Spleen (tissue), 11 donors: Measurements from ENCODE around the gene SYT3. TPM values are rescaled to one million over a fixed set of nuclear protein-coding genes. Genes with fewer than 3 reads are reported as not detected.
"Not testable (repeated sequence)": the region's sequence is repeated elsewhere in the genome, so short reads cannot be mapped to it uniquely, and the experiment has no call there.

Experiments used
- DNase-seq: peaks from one replicate; pipeline ENCODE4 v3.0.0-alpha.2; 2020
- H3K27ac ChIP-seq, 8 donors: fragments of 200-600 bp; sonication (generic) in 7 of 8; 1 replicate in 4 of 8; 2 replicates in 4 of 8; pipeline versions ENCODE4 v1.5.0 to v1.8.0; 2016 to 2021; ENCODE audit warnings: inconsistent platforms in 4 of 8, mild to moderate bottlenecking in 4 of 8, moderate library complexity in 1 of 8
- H3K27me3 ChIP-seq, 7 donors: fragments of 200-600 bp; sonication (generic) in 6 of 7; replicated peaks in 1 of 7; 1 replicate in 4 of 7; 2 replicates in 3 of 7; pipeline versions ENCODE4 v1.5.0 to v1.8.0; 2016 to 2021; ENCODE audit warnings: inconsistent platforms in 3 of 7, mild to moderate bottlenecking in 1 of 7
- H3K36me3 ChIP-seq, 6 donors: fragments of 200-600 bp; sonication (generic) in 5 of 6; 1 replicate in 4 of 6; 2 replicates in 2 of 6; pipeline versions ENCODE4 v1.5.0 to v1.8.0; 2016 to 2021; ENCODE audit warnings: inconsistent platforms in 2 of 6
- H3K4me1 ChIP-seq, 6 donors: fragments of 200-600 bp; sonication (generic) in 5 of 6; 1 replicate in 3 of 6; 2 replicates in 3 of 6; pipeline versions ENCODE4 v1.5.0 to v1.8.0; 2016 to 2021; ENCODE audit warnings: inconsistent platforms in 3 of 6
- H3K4me3 ChIP-seq, 8 donors: fragments of 200-600 bp; sonication (generic) in 7 of 8; 1 replicate in 4 of 8; 2 replicates in 4 of 8; pipeline versions ENCODE4 v1.5.0 to v1.8.0; 2016 to 2021; ENCODE audit warnings: inconsistent platforms in 4 of 8, mild to moderate bottlenecking in 4 of 8, moderate library complexity in 2 of 8
- H3K9me3 ChIP-seq, 8 donors: fragments of 200-600 bp; sonication (generic) in 7 of 8; 1 replicate in 4 of 8; 2 replicates in 4 of 8; pipeline versions ENCODE4 v1.5.0 to v1.8.0; 2016 to 2021; ENCODE audit warnings: inconsistent platforms in 4 of 8
- POLR2A ChIP-seq, 3 donors: fragments of 450-650 bp; IDR thresholded peaks; one replicate each; pipeline ENCODE4 v1.5.1; 2017; ENCODE audit warnings: antibody characterized with exemption in 3 of 3, mild to moderate bottlenecking in 1 of 3
- POLR2AphosphoS5 ChIP-seq, 3 donors: sonication (generic); formaldehyde crosslinking; IDR thresholded peaks; one replicate each; pipeline ENCODE4 v1.5.1; 2017; ENCODE audit warnings: antibody characterized with exemption in 3 of 3
- WGBS, 5 donors: extraction: QIAGEN DNeasy Blood & Tissue Kit in 3 of 5; methylation state at CpG; one replicate each; pipeline versions ENCODE4 v1.1.5 to v1.1.7; 2013 to 2018; 5-methylcytosine and 5-hydroxymethylcytosine counted together
- intact Hi-C: fragments of 100-400 bp; cut with DNase I; formaldehyde crosslinking; loops from one replicate; pipeline ENCODE4 v1.15.0; 2023; ENCODE audit warnings: low total_unique reads
- polyA plus RNA-seq, 3 donors: library from polyadenylated mRNA; stranded (reverse); fragments of 200-250 nt; gene quantifications; one replicate each; pipeline ENCODE4 v1.2.1, GENCODE V29; 2013
- total RNA-seq, 7 donors: library from RNA; depleted of rRNA in 3 of 7; stranded (reverse); fragments of >200 nt in 3 of 7; fragmentation: NEBNext Ultra II Directional in 4 of 7; extraction: Animal tissue kit (Norgen Biotek cat#: 25700) in 4 of 7; gene quantifications; one replicate each; pipeline versions ENCODE4 v1.1.0 to v1.2.1, GENCODE V29; 2016 to 2021
- TF ChIP-seq, protein P1 (sequence below), 11 experiments: fragments of 200-600 bp in 7 of 11; fragments of 450-650 bp in 4 of 11; sonication (generic) in 4 of 11; IDR thresholded peaks in 8 of 11; conservative IDR thresholded peaks in 3 of 11; 1 replicate in 7 of 11; 2 replicates in 4 of 11; pipeline versions ENCODE4 v1.4.0 to v1.8.0; 2016 to 2021; ENCODE audit warnings: antibody characterized with exemption in 11 of 11, inconsistent platforms in 4 of 11, mild to moderate bottlenecking in 1 of 11
- donor health status: healthy with polysubstance abuse.
- donor health status: DM: no; HTN: no; CAD: no; lungs with moderate emphysema.
- donor health status: DM: no; HTN: no; CAD: no.
- donor health status: Bipolar disorder and iron deficiency.
- donor health status: healthy.
- donor health status: DM: no; HTN: no; CAD: no.
- donor health status: DM: yes; HTN: yes; CAD: no.

SYT3 gene
- total and polyA plus RNA-seq, 10 donors, result 0.02 to 0.51 (median 0.24) TPM; not detected in 4

DNA sequence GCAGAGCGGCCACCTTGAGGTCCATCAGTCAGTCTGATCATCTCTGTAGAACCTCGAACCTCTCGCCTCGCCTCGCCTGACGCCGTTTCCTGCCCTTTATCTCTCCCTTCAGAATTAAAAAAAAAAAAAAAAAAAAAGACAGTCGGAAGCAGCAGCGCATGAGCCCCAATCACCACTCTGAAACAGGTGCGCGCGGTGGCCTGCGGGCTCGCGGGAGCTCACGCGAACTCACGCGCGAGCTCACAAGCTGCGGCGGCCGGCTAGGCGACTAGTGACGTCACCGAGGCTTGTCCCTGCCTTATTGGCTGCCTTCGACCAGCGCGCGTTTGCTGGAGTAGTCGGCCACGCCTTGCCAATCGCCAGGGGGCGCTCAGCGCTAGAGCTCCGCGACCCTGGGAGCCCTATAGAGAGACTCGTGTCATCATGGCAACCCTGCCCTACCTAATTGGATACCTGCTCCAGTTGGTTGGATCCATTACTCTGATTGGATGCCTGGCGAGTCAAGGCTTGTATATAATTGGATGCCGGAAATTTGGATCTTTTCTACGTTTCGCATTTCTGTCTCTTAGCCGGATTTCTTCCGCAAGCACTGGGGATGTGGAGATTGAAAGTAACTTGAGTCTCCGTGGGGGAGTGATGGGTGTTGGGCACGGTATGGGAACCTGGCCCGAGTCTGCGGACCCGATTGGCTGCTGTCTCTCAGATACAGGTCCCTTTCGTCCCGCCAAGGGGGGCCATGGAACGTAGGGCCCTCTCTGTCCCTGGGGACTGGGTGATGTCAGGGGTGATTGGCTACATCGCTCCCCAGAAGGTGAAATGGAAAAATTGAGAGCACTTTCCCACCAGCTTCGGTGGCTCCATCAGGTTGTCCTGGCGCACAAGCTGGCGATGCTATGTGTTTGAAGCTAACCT, 31.6 kb downstream of the SYT3 start:
- Histone ChIP-seq H3K9me3 (peaks cover 0 to 11% (median 0%) of the 10 kb centered on the region in 8 donors), H3K36me3 (no peaks in the 10 kb centered on the region), H3K27ac (no peak overlapping the region), H3K4me3 (peak overlapping the region in 1 of 8 donors; percentile 28), H3K27me3 (peaks cover 0 to 57% (median 18%) of the 10 kb centered on the region in 7 donors), H3K4me1 (peaks cover 0 to 13% (median 0%) of the 10 kb centered on the region in 6 donors)
- no peak for TF ChIP-seq POLR2AphosphoS5 (IDR thresholded peaks at IDR 0.05)
- TF ChIP-seq, protein P1, sequence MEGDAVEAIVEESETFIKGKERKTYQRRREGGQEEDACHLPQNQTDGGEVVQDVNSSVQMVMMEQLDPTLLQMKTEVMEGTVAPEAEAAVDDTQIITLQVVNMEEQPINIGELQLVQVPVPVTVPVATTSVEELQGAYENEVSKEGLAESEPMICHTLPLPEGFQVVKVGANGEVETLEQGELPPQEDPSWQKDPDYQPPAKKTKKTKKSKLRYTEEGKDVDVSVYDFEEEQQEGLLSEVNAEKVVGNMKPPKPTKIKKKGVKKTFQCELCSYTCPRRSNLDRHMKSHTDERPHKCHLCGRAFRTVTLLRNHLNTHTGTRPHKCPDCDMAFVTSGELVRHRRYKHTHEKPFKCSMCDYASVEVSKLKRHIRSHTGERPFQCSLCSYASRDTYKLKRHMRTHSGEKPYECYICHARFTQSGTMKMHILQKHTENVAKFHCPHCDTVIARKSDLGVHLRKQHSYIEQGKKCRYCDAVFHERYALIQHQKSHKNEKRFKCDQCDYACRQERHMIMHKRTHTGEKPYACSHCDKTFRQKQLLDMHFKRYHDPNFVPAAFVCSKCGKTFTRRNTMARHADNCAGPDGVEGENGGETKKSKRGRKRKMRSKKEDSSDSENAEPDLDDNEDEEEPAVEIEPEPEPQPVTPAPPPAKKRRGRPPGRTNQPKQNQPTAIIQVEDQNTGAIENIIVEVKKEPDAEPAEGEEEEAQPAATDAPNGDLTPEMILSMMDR (IDR thresholded peaks at IDR 0.05 in 8 of 11, conservative IDR thresholded peaks at IDR 0.05 in 3 of 11), result peak in 5 of 11 experiments; percentile 24 to 59 (median 38)
- no peak for TF ChIP-seq POLR2A (IDR thresholded peaks at IDR 0.05)
- 14 to 20% (median 19%) methylated on average over 52 to 56 of the region's 56 CpGs for WGBS, 5 donors
- DNase-seq, result peak; percentile 84
- intact Hi-C loops, result no loop called here

DNA sequence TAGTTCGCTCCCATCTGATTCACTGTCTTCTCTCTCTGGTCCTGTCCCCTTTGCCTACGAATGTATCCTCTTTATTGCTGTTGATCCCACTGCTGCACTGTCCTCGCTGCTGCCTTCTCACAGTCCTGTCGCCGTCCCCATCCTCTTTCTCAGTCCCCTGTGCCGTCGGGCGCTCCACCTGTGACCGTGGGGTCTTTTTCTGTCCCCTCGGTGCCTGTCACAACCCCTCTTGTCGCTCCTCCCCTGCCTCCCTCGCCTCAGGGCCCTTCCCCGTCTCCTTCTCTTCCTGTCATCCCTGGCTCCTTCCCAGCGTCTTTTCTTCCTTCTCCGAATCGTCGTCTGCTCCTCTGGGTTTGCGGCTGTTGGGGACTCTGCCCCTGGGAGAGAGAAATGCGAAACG, 32.3 kb downstream of the SYT3 start:
- H3K36me3 ChIP-seq, result no peaks in the 10 kb centered on the region
- intact Hi-C loops, result no loop called here
- peaks cover 0 to 13% (median 0%) of the 10 kb centered on the region in 6 donors for H3K4me1 ChIP-seq
- H3K9me3 ChIP-seq, result peaks cover 0 to 11% (median 0%) of the 10 kb centered on the region in 8 donors
- WGBS, 5 donors, result 70 to 75% (median 73%) methylated on average over 20 of the region's 20 CpGs
- peak; percentile 30 for DNase-seq
- H3K27me3 ChIP-seq, result peaks cover 0 to 62% (median 23%) of the 10 kb centered on the region in 7 donors
- no peak overlapping the region for H3K4me3 ChIP-seq
- no peak overlapping the region for H3K27ac ChIP-seq
- TF ChIP-seq, protein P1 (IDR thresholded peaks at IDR 0.05 in 8 of 11, conservative IDR thresholded peaks at IDR 0.05 in 3 of 11), result no peak
- TF ChIP-seq POLR2AphosphoS5 (IDR thresholded peaks at IDR 0.05) (no peak), POLR2A (IDR thresholded peaks at IDR 0.05) (no peak)

DNA sequence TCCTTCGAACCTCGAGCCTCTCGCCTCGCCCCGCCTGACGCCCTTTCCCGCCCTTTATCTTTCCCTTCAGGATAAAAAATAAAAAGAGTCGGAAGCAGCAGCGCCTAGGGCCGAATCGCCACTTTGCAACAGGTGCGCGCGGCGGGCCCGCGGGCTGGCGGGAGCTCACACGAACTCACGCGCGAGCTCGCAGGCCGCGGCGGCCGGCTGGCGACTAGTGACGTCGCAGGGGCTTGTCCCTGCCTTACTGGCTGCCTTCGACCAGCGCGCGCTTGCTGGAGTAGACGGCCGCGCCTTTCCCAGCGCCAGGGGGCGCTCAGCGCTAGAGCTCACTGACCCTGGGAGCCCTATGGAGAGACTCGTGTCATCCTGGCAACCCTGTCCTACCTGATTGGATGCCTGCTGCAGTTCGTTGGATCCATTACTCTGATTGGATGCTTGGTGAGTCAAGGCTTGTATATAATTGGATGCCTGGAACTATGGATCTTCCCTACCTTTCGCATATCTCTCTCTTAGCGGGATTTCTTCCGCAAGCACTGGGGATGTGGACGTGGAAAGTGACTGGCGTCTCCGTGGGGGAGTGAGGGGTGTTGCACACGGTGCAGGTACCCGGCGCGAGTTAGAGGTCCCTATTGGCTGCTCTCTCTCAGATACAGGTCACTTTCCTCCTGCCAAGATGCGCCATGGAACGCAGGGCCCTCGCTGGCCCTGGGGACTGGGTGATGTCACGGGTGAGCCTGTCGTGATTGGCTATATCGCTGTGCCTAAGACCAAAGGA, 33.4 kb downstream of the SYT3 start:
- Histone ChIP-seq H3K27me3 (peaks cover 0 to 74% (median 28%) of the 10 kb centered on the region in 7 donors), H3K9me3 (peaks cover 0 to 11% (median 0%) of the 10 kb centered on the region in 8 donors), H3K4me1 (peaks cover 0 to 13% (median 0%) of the 10 kb centered on the region in 6 donors)
- DNase-seq, H3K27ac ChIP-seq, H3K4me3 ChIP-seq, intact Hi-C loops, H3K36me3 ChIP-seq: not testable (repeated sequence)
- WGBS, 5 donors, result 36 to 79% (median 48%) methylated on average over 20 to 48 of the region's 58 CpGs

DNA sequence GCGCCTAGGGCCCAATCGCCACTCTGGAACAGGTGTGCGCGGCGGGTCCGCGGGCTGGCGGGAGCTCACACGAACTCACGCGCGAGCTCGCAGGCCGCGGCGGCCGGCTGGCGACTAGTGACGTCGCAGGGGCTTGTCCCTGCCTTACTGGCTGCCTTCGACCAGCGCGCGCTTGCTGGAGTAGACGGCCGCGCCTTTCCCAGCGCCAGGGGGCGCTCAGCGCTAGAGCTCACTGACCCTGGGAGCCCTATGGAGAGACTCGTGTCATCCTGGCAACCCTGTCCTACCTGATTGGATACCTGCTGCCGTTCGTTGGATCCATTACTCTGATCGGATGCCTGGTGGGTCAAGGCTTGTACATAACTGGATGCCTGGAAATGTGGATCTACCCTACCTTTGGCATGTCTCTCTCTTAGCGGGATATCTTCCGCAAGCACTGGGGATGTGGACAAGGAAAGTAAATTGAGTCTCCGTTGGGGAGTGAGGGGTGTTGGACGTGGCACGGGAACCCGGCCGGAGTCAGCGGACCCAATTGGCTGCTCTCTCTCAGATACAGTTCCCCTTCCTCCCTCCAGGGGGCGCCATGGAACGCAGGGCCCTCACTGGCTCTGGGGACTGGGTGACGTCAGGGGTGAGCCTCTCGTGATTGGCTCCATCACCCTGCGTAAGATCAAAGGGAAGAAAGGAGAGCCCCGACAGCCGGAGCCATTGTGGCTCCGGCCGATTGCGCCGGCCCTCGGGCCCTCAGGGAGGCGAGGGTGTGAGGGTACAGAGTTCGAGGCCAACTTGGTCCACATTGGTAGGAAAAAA, 35.2 kb downstream of the SYT3 start:
- H3K27ac ChIP-seq, H3K36me3 ChIP-seq, intact Hi-C loops, H3K4me3 ChIP-seq, DNase-seq: not testable (repeated sequence)
- Histone ChIP-seq H3K9me3 (peaks cover 0 to 11% (median 0%) of the 10 kb centered on the region in 8 donors), H3K4me1 (peaks cover 0 to 13% (median 0%) of the 10 kb centered on the region in 6 donors), H3K27me3 (peaks cover 0 to 80% (median 28%) of the 10 kb centered on the region in 7 donors)
- WGBS, 5 donors, result 45 to 78% (median 70%) methylated on average over 16 to 48 of the region's 56 CpGs; no CpG with 5 or more reads in 1 of the 5 donors
